GM18505 (cell line): ENCODE results near the gene MAGI2.

Experiments
- ATAC-seq: cut with Tn5 transposase; IDR thresholded peaks from one replicate; pipeline ENCODE4 v1.9.1; 2021; ENCODE audit not compliant: unreplicated experiment
- POLR2A ChIP-seq: IDR thresholded peaks from 4 replicates; pipeline ENCODE4 v1.6.1; 2011; ENCODE audit warnings: borderline replicate concordance; ENCODE audit not compliant: insufficient read depth, insufficient read length; ENCODE audit errors: extremely low read depth

MAGI2 gene

GRCh38 chr7:79281426-79281825 is 172.0 kb downstream of the MAGI2 start:
- ATAC-seq = no peak
- TF ChIP-seq POLR2A = no peak

- ATAC-seq = no peak
- TF ChIP-seq POLR2A = no peak
Observed at GRCh38 chr7:79272938-79273337, 180.5 kb downstream of the MAGI2 start.

- no peak for TF ChIP-seq POLR2A
- peak; percentile 76 for ATAC-seq
Observed at GRCh38 chr7:79272066-79272669, 181.3 kb downstream of the MAGI2 start.

- no peak for TF ChIP-seq POLR2A
- no peak for ATAC-seq
Observed at GRCh38 chr7:79268730-79269129, 184.7 kb downstream of the MAGI2 start.

GRCh38 chr7:79258826-79259225 is 194.6 kb downstream of the MAGI2 start:
- TF ChIP-seq POLR2A = no peak
- no peak for ATAC-seq

- no peak for ATAC-seq
- TF ChIP-seq POLR2A = no peak
Observed at GRCh38 chr7:79257959-79258358, 195.5 kb downstream of the MAGI2 start.

- TF ChIP-seq POLR2A = no peak
- ATAC-seq = no peak
Observed at GRCh38 chr7:79245623-79246249, 207.7 kb downstream of the MAGI2 start.

- no peak for ATAC-seq
Observed at GRCh38 chr7:79244482-79244881, 209.0 kb downstream of the MAGI2 start.

GRCh38 chr7:79241288-79242060 is 212.0 kb downstream of the MAGI2 start:
- ATAC-seq = no peak
- TF ChIP-seq POLR2A = no peak

More at GRCh38 chr7:79244482-79244881, 209.0 kb downstream of the MAGI2 start:
- TF ChIP-seq POLR2A = no peak

GRCh38 chr7:79240413-79240812 is 213.1 kb downstream of the MAGI2 start:
- ATAC-seq = no peak
- TF ChIP-seq POLR2A = no peak

GRCh38 chr7:79236352-79237028 is 217.0 kb downstream of the MAGI2 start:
- ATAC-seq = no peak
- no peak for TF ChIP-seq POLR2A

GRCh38 chr7:79227044-79227443 is 226.4 kb downstream of the MAGI2 start:
- no peak for TF ChIP-seq POLR2A
- ATAC-seq = no peak

GRCh38 chr7:79221211-79221610 is 232.3 kb downstream of the MAGI2 start:
- ATAC-seq = no peak
- no peak for TF ChIP-seq POLR2A

GRCh38 chr7:79217976-79218626 is 235.4 kb downstream of the MAGI2 start:
- ATAC-seq = no peak
- TF ChIP-seq POLR2A = no peak

GRCh38 chr7:79217468-79217867 is 236.0 kb downstream of the MAGI2 start:
- TF ChIP-seq POLR2A = no peak
- no peak for ATAC-seq
